Stomach (tissue), 9 donors: ENCODE data around the gene RASSF6. TPM values are rescaled to one million over a fixed set of nuclear protein-coding genes. Genes with fewer than 3 reads are reported as not detected.
"Not testable (repeated sequence)": the region's sequence is repeated elsewhere in the genome, so short reads cannot be mapped to it uniquely, and the experiment has no call there.

Source experiments
- DNase-seq, 2 donors: peaks; one replicate each; pipeline versions ENCODE4 v3.0.0 to v3.0.0-alpha.2; 2013 to 2019
- H3K27ac ChIP-seq, 5 donors: fragments of 200-600 bp in 4 of 5; sonication (generic) in 4 of 5; one replicate each; pipeline ENCODE4 v1.5.1; 2013 to 2019; ENCODE audit warnings: mild to moderate bottlenecking in 1 of 5, moderate library complexity in 1 of 5
- H3K27me3 ChIP-seq, 3 donors: fragments of 200-600 bp; sonication (generic); one replicate each; pipeline ENCODE4 v1.5.1; 2017 to 2019; ENCODE audit warnings: mixed run types in 1 of 3
- H3K36me3 ChIP-seq, 4 donors: fragments of 200-600 bp; sonication (generic); 1 replicate in 3 of 4; 2 replicates in 1 of 4; pipeline ENCODE4 v1.5.1; 2016 to 2019
- H3K4me1 ChIP-seq, 4 donors: fragments of 200-600 bp; sonication (generic); one replicate each; pipeline ENCODE4 v1.5.1; 2016 to 2019
- H3K4me3 ChIP-seq, 4 donors: fragments of 200-600 bp; sonication (generic) in 3 of 4; one replicate each; pipeline ENCODE4 v1.5.1; 2016 to 2019; ENCODE audit warnings: mild to moderate bottlenecking in 1 of 4
- H3K9me3 ChIP-seq, 4 donors: fragments of 200-600 bp; sonication (generic); one replicate each; pipeline ENCODE4 v1.5.1; 2016 to 2019
- CTCF ChIP-seq, 7 experiments: fragments of 450-650 bp in 4 of 7; fragments of 200-600 bp in 3 of 7; sonication (generic) in 3 of 7; IDR thresholded peaks; one replicate each; pipeline ENCODE4 v1.5.1; 2016 to 2019; ENCODE audit warnings: antibody characterized with exemption in 7 of 7, control low read depth in 2 of 7, mild to moderate bottlenecking in 1 of 7
- EP300 ChIP-seq: sonication (generic); formaldehyde crosslinking; IDR thresholded peaks from one replicate; pipeline ENCODE4 v1.6.1; 2017; ENCODE audit warnings: antibody characterized with exemption
- POLR2A ChIP-seq, 4 donors: fragments of 450-650 bp; IDR thresholded peaks; one replicate each; pipeline ENCODE4 v1.6.1; 2016; ENCODE audit warnings: antibody characterized with exemption in 4 of 4, control low read depth in 2 of 4, mild to moderate bottlenecking in 1 of 4, moderate library complexity in 1 of 4
- POLR2AphosphoS5 ChIP-seq, 3 donors: sonication (generic); formaldehyde crosslinking; IDR thresholded peaks; one replicate each; pipeline ENCODE4 v1.6.1; 2016; ENCODE audit warnings: antibody characterized with exemption in 3 of 3
- WGBS, 5 donors: extraction: QIAGEN DNeasy Blood & Tissue Kit in 3 of 5; methylation state at CpG; one replicate each; pipeline versions ENCODE4 v1.1.5 to v1.1.7; 2013 to 2018; 5-methylcytosine and 5-hydroxymethylcytosine counted together
- intact Hi-C: fragments of 100-400 bp; cut with DNase I; formaldehyde crosslinking; loops from one replicate; pipeline ENCODE4 v1.15.1; 2023; ENCODE audit warnings: low total_unique reads
- polyA plus RNA-seq, 3 donors: library from polyadenylated mRNA; stranded (reverse); fragments of 200-250 nt; gene quantifications; one replicate each; pipeline ENCODE4 v1.2.3, GENCODE V29; 2013
- total RNA-seq, 5 donors: library from RNA; depleted of rRNA; stranded (reverse); fragments of >200 nt; gene quantifications; one replicate each; pipeline versions ENCODE4 v1.1.0 to v1.2.3, GENCODE V29; 2014 to 2016
- donor health status: healthy with polysubstance abuse.
- donor health status: Bipolar disorder and iron deficiency.
- donor health status: healthy.

RASSF6 gene
- total and polyA plus RNA-seq, 8 donors = 5.0 to 51.8 (median 13.5) TPM

GRCh38 chr4:73599182-73599581, 21.1 kb downstream of the RASSF6 start:
- peak; percentile 69 to 78 for DNase-seq
- intact Hi-C loops = no loop called here
- TF ChIP-seq POLR2A (IDR thresholded peaks at IDR 0.05) (no peak), POLR2AphosphoS5 (IDR thresholded peaks at IDR 0.05) (peak in 2 of 3 donors; percentile 55 to 76)
- H3K36me3 ChIP-seq = peaks cover 0 to 8% (median 0%) of the 10 kb centered on the region in 4 donors
- 16 to 53% (median 27%) methylated on average over 3 to 4 of the region's 4 CpGs for WGBS, 5 donors
- no peaks in the 10 kb centered on the region for H3K9me3 ChIP-seq
- H3K4me1 ChIP-seq = peaks cover 34 to 77% (median 47%) of the 10 kb centered on the region in 4 donors
- peak overlapping the region; percentile 55 to 82 (median 79) for H3K27ac ChIP-seq
- H3K27me3 ChIP-seq = no peaks in the 10 kb centered on the region
- H3K4me3 ChIP-seq = no peak overlapping the region

- intact Hi-C loops = no loop called here
- Histone ChIP-seq H3K27me3 (no peaks in the 10 kb centered on the region), H3K4me1 (peaks cover 22 to 66% (median 43%) of the 10 kb centered on the region in 4 donors), H3K9me3 (no peaks in the 10 kb centered on the region), H3K27ac (no peak overlapping the region), H3K4me3 (no peak overlapping the region), H3K36me3 (peaks cover 0 to 16% (median 0%) of the 10 kb centered on the region in 4 donors)
- TF ChIP-seq EP300 = no peak
- TF ChIP-seq CTCF (IDR thresholded peaks at IDR 0.05) = no peak
- TF ChIP-seq POLR2A (IDR thresholded peaks at IDR 0.05) = no peak
- no peak for TF ChIP-seq POLR2AphosphoS5 (IDR thresholded peaks at IDR 0.05)
- no peak for DNase-seq
These were observed 22.6 kb downstream of the RASSF6 start for GRCh38 chr4:73597594-73597993.

GRCh38 chr4:73597183-73597582, 23.1 kb downstream of the RASSF6 start:
- intact Hi-C loops, H3K9me3 ChIP-seq, H3K4me3 ChIP-seq, H3K27ac ChIP-seq, DNase-seq, H3K27me3 ChIP-seq: not testable (repeated sequence)
- Histone ChIP-seq H3K36me3 (peaks cover 0 to 16% (median 0%) of the 10 kb centered on the region in 4 donors), H3K4me1 (peaks cover 20 to 63% (median 44%) of the 10 kb centered on the region in 4 donors)

GRCh38 chr4:73596001-73596400, 24.2 kb downstream of the RASSF6 start:
- Histone ChIP-seq H3K4me3 (no peak overlapping the region), H3K36me3 (peaks cover 0 to 16% (median 0%) of the 10 kb centered on the region in 4 donors), H3K4me1 (peaks cover 23 to 61% (median 42%) of the 10 kb centered on the region in 4 donors), H3K27me3 (no peaks in the 10 kb centered on the region), H3K27ac (peak overlapping the region in 1 of 5 donors; percentile 29), H3K9me3 (no peaks in the 10 kb centered on the region)
- intact Hi-C loops = no loop called here
- no peak for DNase-seq
- TF ChIP-seq CTCF (IDR thresholded peaks at IDR 0.05) (no peak), POLR2A (IDR thresholded peaks at IDR 0.05) (no peak), EP300 (no peak), POLR2AphosphoS5 (IDR thresholded peaks at IDR 0.05) (no peak)
- 14 to 29% (median 18%) methylated on average over 4 of the region's 4 CpGs for WGBS, 5 donors

- no peak overlapping the region for H3K27ac ChIP-seq
- no peak overlapping the region for H3K4me3 ChIP-seq
- peak in 1 of 2 donors; percentile 70 for DNase-seq
- no peaks in the 10 kb centered on the region for H3K27me3 ChIP-seq
- intact Hi-C loops = no loop called here
- 74 to 82% (median 80%) methylated on average over 6 of the region's 6 CpGs for WGBS, 5 donors
- peak in 4 of 7 experiments; percentile 20 to 50 (median 43) for TF ChIP-seq CTCF (IDR thresholded peaks at IDR 0.05)
- no peak for TF ChIP-seq POLR2A (IDR thresholded peaks at IDR 0.05)
- no peak for TF ChIP-seq EP300
- peaks cover 9 to 59% (median 41%) of the 10 kb centered on the region in 4 donors for H3K4me1 ChIP-seq
- H3K36me3 ChIP-seq = peaks cover 0 to 16% (median 0%) of the 10 kb centered on the region in 4 donors
- H3K9me3 ChIP-seq = no peaks in the 10 kb centered on the region
These were observed 26.5 kb downstream of the RASSF6 start for GRCh38 chr4:73593631-73594241.
